Transverse colon (tissue), 4 donors: ENCODE data around the gene HCK. TPM values are rescaled to one million over a fixed set of nuclear protein-coding genes. Genes with fewer than 3 reads are reported as not detected.

Experiments used
- DNase-seq: peaks from one replicate; pipeline ENCODE4 v3.0.0-alpha.2; 2019
- H3K27ac ChIP-seq, 4 donors: fragments of 200-600 bp; sonication (generic); 2 replicates each; pipeline ENCODE4 v1.5.1; 2016 to 2018; ENCODE audit warnings: inconsistent platforms in 4 of 4
- H3K27me3 ChIP-seq: fragments of 200-600 bp; sonication (generic); 2 replicates; pipeline ENCODE4 v1.5.1; 2017; ENCODE audit warnings: inconsistent platforms
- H3K36me3 ChIP-seq, 4 donors: fragments of 200-600 bp; sonication (generic); 2 replicates each; pipeline ENCODE4 v1.5.1; 2017 to 2019; ENCODE audit warnings: inconsistent platforms in 4 of 4
- H3K4me1 ChIP-seq, 4 donors: fragments of 200-600 bp; sonication (generic); 2 replicates each; pipeline ENCODE4 v1.5.1; 2017 to 2020; ENCODE audit warnings: inconsistent platforms in 4 of 4
- H3K4me3 ChIP-seq, 4 donors: fragments of 200-600 bp; sonication (generic); 1 replicate in 1 of 4; 2 replicates in 3 of 4; pipeline versions ENCODE4 v1.5.1 to v1.6.1; 2017 to 2019; ENCODE audit warnings: inconsistent platforms in 4 of 4
- H3K9me3 ChIP-seq, 2 donors: fragments of 200-600 bp; sonication (generic); 2 replicates each; pipeline ENCODE4 v1.5.1; 2017 to 2019; ENCODE audit warnings: inconsistent platforms in 2 of 2
- EP300 ChIP-seq: sonication (generic); formaldehyde crosslinking; IDR thresholded peaks from one replicate; pipeline ENCODE4 v1.6.1; 2017; ENCODE audit warnings: antibody characterized with exemption, low read depth
- POLR2A ChIP-seq: fragments of 450-650 bp; IDR thresholded peaks from one replicate; pipeline ENCODE4 v1.6.1; 2016; ENCODE audit warnings: antibody characterized with exemption, mild to moderate bottlenecking, moderate library complexity
- POLR2AphosphoS5 ChIP-seq, 3 donors: sonication (generic); formaldehyde crosslinking; IDR thresholded peaks; one replicate each; pipeline ENCODE4 v1.6.1; 2016; ENCODE audit warnings: antibody characterized with exemption in 3 of 3
- WGBS, 2 donors: methylation state at CpG; one replicate each; pipeline ENCODE4 v1.1.5; 2018; ENCODE audit warnings: low coverage in 1 of 2; 5-methylcytosine and 5-hydroxymethylcytosine counted together
- in situ Hi-C, 4 donors: fragments of 200-750 bp; cut with MboI; loops; one replicate each; pipeline versions ENCODE4 v1.15.0 to v1.15.1; 2017; ENCODE audit warnings: low sequenced_read_pairs in 3 of 4, low pct_ligation_motif_present in 1 of 4, low pct_unique_long_range_greater_than_20kb in 1 of 4
- intact Hi-C: fragments of 100-400 bp; cut with DNase I; formaldehyde crosslinking; loops from one replicate; pipeline ENCODE4 v1.15.1; 2023; ENCODE audit warnings: low total_unique reads
- total RNA-seq, 4 donors: library from RNA; depleted of rRNA; stranded (reverse); fragments of >200 nt; gene quantifications; one replicate each; pipeline ENCODE4 v1.1.0, GENCODE V29; 2016
- TF ChIP-seq, protein P1 (sequence below), 5 experiments: fragments of 200-600 bp in 3 of 5; fragments of 450-650 bp in 2 of 5; sonication (generic) in 3 of 5; IDR thresholded peaks; 1 replicate in 2 of 5; 2 replicates in 3 of 5; pipeline ENCODE4 v1.5.1; 2016 to 2017; ENCODE audit warnings: antibody characterized with exemption in 5 of 5, inconsistent platforms in 3 of 5, mild to moderate bottlenecking in 2 of 5, moderate library complexity in 1 of 5

The HCK gene
- total RNA-seq, 4 donors from 2014 or later = 9.7 to 22.7 (median 11.7) TPM

DNA sequence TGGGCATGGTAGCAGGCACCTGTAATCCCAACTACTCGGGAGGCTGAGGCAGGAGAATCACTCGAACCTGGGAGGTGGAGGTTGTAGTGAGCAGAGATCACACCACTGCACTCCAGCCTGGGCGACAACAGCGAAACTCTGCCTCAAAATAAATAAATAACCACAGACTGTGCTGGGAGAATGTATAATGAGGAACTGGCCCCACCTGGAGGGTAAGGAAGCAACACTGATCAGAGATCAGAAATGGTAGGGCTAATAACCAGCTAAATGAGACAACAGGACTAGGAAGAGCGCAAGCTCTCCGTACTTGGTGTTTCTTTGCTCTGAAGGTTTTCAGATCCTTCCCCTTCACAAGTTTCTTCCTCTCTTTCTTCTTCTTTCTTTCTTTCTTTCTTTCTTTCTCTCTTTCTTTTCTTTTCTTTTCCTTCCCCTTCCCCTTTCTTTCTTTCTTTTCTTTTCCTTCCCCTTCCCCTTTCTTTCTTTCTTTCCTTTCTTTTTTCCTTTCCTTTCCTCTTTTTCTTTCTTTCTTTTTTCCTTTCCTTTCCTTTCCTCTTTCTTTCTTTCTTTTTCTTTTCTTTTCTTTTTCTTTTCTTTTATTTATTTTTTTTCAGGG, 27.3 kb upstream of the HCK start:
- Histone ChIP-seq H3K27me3 (peaks cover 68% of the 10 kb centered on the region), H3K4me1 (no peaks in the 10 kb centered on the region), H3K4me3 (no peak overlapping the region), H3K9me3 (no peaks in the 10 kb centered on the region), H3K36me3 (no peaks in the 10 kb centered on the region), H3K27ac (no peak overlapping the region)
- TF ChIP-seq EP300 = no peak
- TF ChIP-seq POLR2AphosphoS5 (IDR thresholded peaks at IDR 0.05) = no peak
- TF ChIP-seq POLR2A = no peak
- TF ChIP-seq, protein P1, sequence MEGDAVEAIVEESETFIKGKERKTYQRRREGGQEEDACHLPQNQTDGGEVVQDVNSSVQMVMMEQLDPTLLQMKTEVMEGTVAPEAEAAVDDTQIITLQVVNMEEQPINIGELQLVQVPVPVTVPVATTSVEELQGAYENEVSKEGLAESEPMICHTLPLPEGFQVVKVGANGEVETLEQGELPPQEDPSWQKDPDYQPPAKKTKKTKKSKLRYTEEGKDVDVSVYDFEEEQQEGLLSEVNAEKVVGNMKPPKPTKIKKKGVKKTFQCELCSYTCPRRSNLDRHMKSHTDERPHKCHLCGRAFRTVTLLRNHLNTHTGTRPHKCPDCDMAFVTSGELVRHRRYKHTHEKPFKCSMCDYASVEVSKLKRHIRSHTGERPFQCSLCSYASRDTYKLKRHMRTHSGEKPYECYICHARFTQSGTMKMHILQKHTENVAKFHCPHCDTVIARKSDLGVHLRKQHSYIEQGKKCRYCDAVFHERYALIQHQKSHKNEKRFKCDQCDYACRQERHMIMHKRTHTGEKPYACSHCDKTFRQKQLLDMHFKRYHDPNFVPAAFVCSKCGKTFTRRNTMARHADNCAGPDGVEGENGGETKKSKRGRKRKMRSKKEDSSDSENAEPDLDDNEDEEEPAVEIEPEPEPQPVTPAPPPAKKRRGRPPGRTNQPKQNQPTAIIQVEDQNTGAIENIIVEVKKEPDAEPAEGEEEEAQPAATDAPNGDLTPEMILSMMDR (IDR thresholded peaks at IDR 0.05) = no peak
- no peak for DNase-seq
- in situ Hi-C loops (no loop called here), intact Hi-C loops (no loop called here)
- WGBS, 2 donors = 78% methylated on average over 6 of the region's 6 CpGs; no CpG with 5 or more reads in 1 of the 2 donors

DNA sequence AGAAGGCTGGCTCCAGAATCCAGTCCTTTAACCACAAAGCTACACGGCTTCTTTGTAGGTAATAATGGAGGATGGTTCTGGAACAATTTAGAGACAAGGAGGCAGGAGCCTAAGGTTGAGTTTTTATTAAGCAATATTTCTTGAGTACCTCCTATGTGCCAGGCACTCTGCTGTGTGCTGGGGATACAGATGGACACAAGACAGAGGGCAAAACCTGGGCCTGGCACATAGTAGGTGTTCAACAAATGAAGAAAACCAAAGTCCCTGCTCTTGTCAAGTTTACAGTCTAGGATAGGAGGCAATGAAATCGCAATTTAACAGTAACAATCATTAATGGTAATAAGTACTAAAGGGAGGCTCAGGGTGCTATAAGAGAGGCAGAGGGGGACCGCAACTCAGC, 24.4 kb upstream of the HCK start:
- no peak overlapping the region for H3K4me3 ChIP-seq
- H3K4me1 ChIP-seq = peaks cover 0 to 12% (median 8%) of the 10 kb centered on the region in 4 donors
- intact Hi-C loops = no loop called here
- no peak overlapping the region for H3K27ac ChIP-seq
- H3K36me3 ChIP-seq = no peaks in the 10 kb centered on the region
- H3K27me3 ChIP-seq = peaks cover 62% of the 10 kb centered on the region
- whole genome bisulfite sequencing, 2 donors = 84 to 87% methylated on average over 3 of the region's 3 CpGs
- no peaks in the 10 kb centered on the region for H3K9me3 ChIP-seq
- DNase-seq = no peak
- no peak for TF ChIP-seq POLR2A
- no peak for TF ChIP-seq POLR2AphosphoS5 (IDR thresholded peaks at IDR 0.05)
- no peak for TF ChIP-seq EP300
- TF ChIP-seq, protein P1 (IDR thresholded peaks at IDR 0.05) = no peak
- in situ Hi-C loops = no loop called here

DNA sequence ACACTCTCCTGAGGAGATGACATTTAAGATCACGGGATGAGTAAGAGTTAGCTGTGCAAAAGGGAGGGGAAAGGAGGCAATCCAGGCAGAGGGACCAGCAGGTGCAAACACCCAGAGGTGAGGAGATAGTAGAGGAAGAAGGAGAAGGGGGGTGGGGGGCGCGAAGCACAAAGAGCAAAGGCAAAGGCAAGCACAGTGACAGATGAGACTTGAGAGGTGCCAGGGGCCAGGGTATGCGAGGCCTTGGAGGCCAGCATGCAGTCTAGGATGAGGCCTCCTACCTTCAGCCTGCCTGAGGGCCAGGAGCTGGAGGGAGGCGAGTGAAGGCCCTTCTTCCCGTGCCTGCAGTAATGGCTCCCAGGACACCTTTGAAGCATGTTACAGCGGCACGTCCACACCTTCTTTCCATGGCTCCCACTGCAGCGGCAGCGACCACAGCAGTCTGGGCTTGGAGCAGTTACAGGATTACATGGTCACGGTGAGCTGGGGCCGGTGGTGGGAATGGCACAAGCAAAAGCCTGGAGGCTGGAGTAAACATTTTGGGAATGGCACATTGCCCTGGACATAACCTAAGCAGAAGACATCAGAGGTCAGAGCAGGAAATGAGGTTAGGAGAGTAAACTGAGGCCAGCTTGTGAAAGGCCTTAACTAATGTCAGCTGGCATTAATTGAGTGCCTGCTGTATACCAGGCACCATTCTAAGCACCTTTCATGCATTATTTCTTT, 23.2 kb upstream of the HCK start:
- no peak overlapping the region for H3K27ac ChIP-seq
- in situ Hi-C loops (no loop called here), intact Hi-C loops (no loop called here)
- peaks cover 0 to 12% (median 8%) of the 10 kb centered on the region in 4 donors for H3K4me1 ChIP-seq
- WGBS, 2 donors = 67 to 90% methylated on average over 3 to 12 of the region's 12 CpGs
- no peaks in the 10 kb centered on the region for H3K9me3 ChIP-seq
- no peak overlapping the region for H3K4me3 ChIP-seq
- H3K36me3 ChIP-seq = no peaks in the 10 kb centered on the region
- peaks cover 62% of the 10 kb centered on the region for H3K27me3 ChIP-seq
- DNase-seq = no peak
- no peak for TF ChIP-seq POLR2A
- no peak for TF ChIP-seq POLR2AphosphoS5 (IDR thresholded peaks at IDR 0.05)
- TF ChIP-seq, protein P1 (IDR thresholded peaks at IDR 0.05) = no peak
- no peak for TF ChIP-seq EP300

DNA sequence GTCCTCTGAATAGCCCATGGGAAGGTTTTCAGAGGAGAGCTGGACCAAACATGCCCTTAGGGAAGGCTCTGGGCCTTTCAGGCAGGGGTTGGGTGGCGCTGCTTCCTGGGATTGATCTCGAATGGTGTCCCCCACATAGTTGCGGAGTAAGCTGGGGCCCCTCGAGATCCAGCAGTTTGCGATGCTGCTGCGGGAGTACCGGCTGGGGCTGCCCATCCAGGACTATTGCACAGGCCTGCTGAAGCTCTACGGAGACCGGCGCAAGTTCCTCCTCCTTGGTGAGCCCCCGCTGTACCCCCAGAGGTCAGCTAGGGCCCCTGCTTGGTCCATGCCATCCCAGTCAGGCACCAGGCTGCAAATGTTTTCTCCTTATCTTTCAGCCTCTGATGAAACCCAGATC, 22.5 kb upstream of the HCK start:
- no peaks in the 10 kb centered on the region for H3K36me3 ChIP-seq
- no peak overlapping the region for H3K4me3 ChIP-seq
- in situ Hi-C loops (no loop called here), intact Hi-C loops (no loop called here)
- H3K27ac ChIP-seq = no peak overlapping the region
- 86% methylated on average over 11 of the region's 11 CpGs; no CpG with 5 or more reads in 1 of the 2 donors for WGBS, 2 donors
- H3K27me3 ChIP-seq = peaks cover 64% of the 10 kb centered on the region
- no peaks in the 10 kb centered on the region for H3K9me3 ChIP-seq
- TF ChIP-seq POLR2A = no peak
- peaks cover 0 to 12% (median 8%) of the 10 kb centered on the region in 4 donors for H3K4me1 ChIP-seq
- no peak for DNase-seq
